Right lobe of liver (tissue), 6 donors: ENCODE data around the gene STXBP6. TPM values are rescaled to one million over a fixed set of nuclear protein-coding genes. Genes with fewer than 3 reads are reported as not detected.
A peak's percentile ranks its signal among the peaks of the same experiment; 100 is the strongest.

Source experiments
- ATAC-seq, 4 donors: fragments of 200-7000 bp; cut with Tn5 transposase; one replicate each; pipeline ENCODE4 v1.9.1; 2020; ENCODE audit warnings: mild to moderate bottlenecking in 4 of 4, moderate library complexity in 4 of 4
- DNase-seq, 3 donors: peaks; one replicate each; pipeline ENCODE4 v3.0.0-alpha.2; 2020
- H3K27ac ChIP-seq, 3 donors: fragments of 200-600 bp; one replicate each; pipeline ENCODE4 v1.8.0; 2022
- H3K27me3 ChIP-seq, 2 donors: fragments of 200-600 bp; one replicate each; pipeline ENCODE4 v1.8.0; 2022
- H3K36me3 ChIP-seq, 4 donors: fragments of 200-600 bp; sonication (generic) in 1 of 4; one replicate each; pipeline versions ENCODE4 v1.5.1 to v1.8.0; 2017 to 2022; ENCODE audit warnings: control low read depth in 1 of 4
- H3K4me1 ChIP-seq, 4 donors: fragments of 200-600 bp; sonication (generic) in 1 of 4; one replicate each; pipeline versions ENCODE4 v1.5.1 to v1.8.0; 2017 to 2022; ENCODE audit warnings: control low read depth in 1 of 4
- H3K4me3 ChIP-seq, 3 donors: fragments of 200-600 bp; one replicate each; pipeline ENCODE4 v1.8.0; 2022
- H3K9me3 ChIP-seq, 4 donors: fragments of 200-600 bp; sonication (generic) in 1 of 4; one replicate each; pipeline versions ENCODE4 v1.5.1 to v1.8.0; 2017 to 2022; ENCODE audit warnings: control low read depth in 1 of 4
- CTCF ChIP-seq, 4 donors: fragments of 200-600 bp in 3 of 4; fragments of 450-650 bp in 1 of 4; IDR thresholded peaks; one replicate each; pipeline versions ENCODE4 v1.5.1 to v1.8.0; 2016 to 2022; ENCODE audit warnings: antibody characterized with exemption in 4 of 4, mild to moderate bottlenecking in 2 of 4
- POLR2A ChIP-seq: fragments of 450-650 bp; IDR thresholded peaks from one replicate; pipeline ENCODE4 v1.6.1; 2017; ENCODE audit warnings: antibody characterized with exemption, mild to moderate bottlenecking
- WGBS: methylation state at CpG from one replicate; pipeline ENCODE4 v1.1.6; 2018; ENCODE audit warnings: low coverage, low lambda C conversion rate; ENCODE audit not compliant: insufficient coverage; ENCODE audit errors: missing lambda C conversion rate; 5-methylcytosine and 5-hydroxymethylcytosine counted together
- intact Hi-C, 2 donors: fragments of 100-400 bp; cut with DNase I; formaldehyde crosslinking; loops; one replicate each; pipeline versions ENCODE4 v1.11.2 to v1.14.1; 2022
- total RNA-seq, 6 experiments: library from RNA; depleted of rRNA in 2 of 6; stranded (reverse); fragments of >200 nt in 2 of 6; fragmentation: NEBNext Ultra II Directional in 3 of 6; extraction: Animal tissue kit (Norgen Biotek cat#: 25700) in 3 of 6; gene quantifications; one replicate each; pipeline versions ENCODE4 v1.1.0 to v1.2.4, GENCODE V29; 2016 to 2023
- donor health status: DM: no; HTN: yes; CAD: no.
- donor health status: DM: no; HTN: no; CAD: no.
- donor health status: DM: no; HTN: no; CAD: no.
- donor health status: DM: no; HTN: yes; CAD: no.
- donor health status: DM: no; HTN: yes; CAD: no.

The STXBP6 gene
- total RNA-seq, 6 experiments from 2014 or later, result 0.55 to 1.7 (median 1.1) TPM

GRCh38 chr14:24952851-24953666 lies 96.9 kb downstream of the STXBP6 start:
- no peaks in the 10 kb centered on the region for H3K4me1 ChIP-seq
- H3K4me3 ChIP-seq, result no peak overlapping the region
- intact Hi-C loops, result no loop called here
- no peaks in the 10 kb centered on the region for H3K27me3 ChIP-seq
- peak in 1 of 4 donors; percentile 41 for ATAC-seq
- no peak for DNase-seq
- H3K27ac ChIP-seq, result no peak overlapping the region
- 81% methylated on average over 8 of the region's 8 CpGs for WGBS
- no peak for TF ChIP-seq CTCF (IDR thresholded peaks at IDR 0.05)
- no peak for TF ChIP-seq POLR2A
- H3K9me3 ChIP-seq, result no peaks in the 10 kb centered on the region
- H3K36me3 ChIP-seq, result no peaks in the 10 kb centered on the region

GRCh38 chr14:24948261-24948847 lies 101.6 kb downstream of the STXBP6 start:
- TF ChIP-seq POLR2A (no peak), CTCF (IDR thresholded peaks at IDR 0.05) (no peak)
- intact Hi-C loops, result no loop called here
- no peak for DNase-seq
- Histone ChIP-seq H3K27me3 (no peaks in the 10 kb centered on the region), H3K4me1 (no peaks in the 10 kb centered on the region), H3K4me3 (no peak overlapping the region), H3K27ac (no peak overlapping the region), H3K36me3 (no peaks in the 10 kb centered on the region), H3K9me3 (no peaks in the 10 kb centered on the region)
- 83% methylated on average over 1 of the region's 1 CpG for WGBS
- no peak for ATAC-seq

- no peaks in the 10 kb centered on the region for H3K4me1 ChIP-seq
- no peak overlapping the region for H3K4me3 ChIP-seq
- 92% methylated on average over 5 of the region's 6 CpGs for WGBS
- TF ChIP-seq POLR2A, result no peak
- no peak for TF ChIP-seq CTCF (IDR thresholded peaks at IDR 0.05)
- H3K9me3 ChIP-seq, result no peaks in the 10 kb centered on the region
- H3K36me3 ChIP-seq, result no peaks in the 10 kb centered on the region
- DNase-seq (no peak), ATAC-seq (no peak)
- no peak overlapping the region for H3K27ac ChIP-seq
- no peaks in the 10 kb centered on the region for H3K27me3 ChIP-seq
- intact Hi-C loops, result no loop called here
Observed at GRCh38 chr14:24947131-24947530, 102.8 kb downstream of the STXBP6 start.

GRCh38 chr14:24944800-24945199 lies 105.1 kb downstream of the STXBP6 start:
- WGBS, result 61% methylated on average over 2 of the region's 2 CpGs
- H3K4me3 ChIP-seq, result no peak overlapping the region
- no peak for TF ChIP-seq CTCF (IDR thresholded peaks at IDR 0.05)
- TF ChIP-seq POLR2A, result no peak
- no peaks in the 10 kb centered on the region for H3K4me1 ChIP-seq
- DNase-seq, result no peak
- intact Hi-C loops, result no loop called here
- H3K27ac ChIP-seq, result no peak overlapping the region
- no peaks in the 10 kb centered on the region for H3K36me3 ChIP-seq
- no peaks in the 10 kb centered on the region for H3K27me3 ChIP-seq
- ATAC-seq, result no peak
- H3K9me3 ChIP-seq, result no peaks in the 10 kb centered on the region
